Measurements from ENCODE around the gene COG5. TPM values are rescaled to one million over a fixed set of nuclear protein-coding genes. Genes with fewer than 3 reads are reported as not detected.
"Not testable (repeated sequence)": the region's sequence is repeated elsewhere in the genome, so short reads cannot be mapped to it uniquely, and the experiment has no call there.

The COG5 gene
- polyA plus RNA-seq, 6 donors from 2014 or later = 19.3 to 38.9 (median 23.4) TPM

DNA sequence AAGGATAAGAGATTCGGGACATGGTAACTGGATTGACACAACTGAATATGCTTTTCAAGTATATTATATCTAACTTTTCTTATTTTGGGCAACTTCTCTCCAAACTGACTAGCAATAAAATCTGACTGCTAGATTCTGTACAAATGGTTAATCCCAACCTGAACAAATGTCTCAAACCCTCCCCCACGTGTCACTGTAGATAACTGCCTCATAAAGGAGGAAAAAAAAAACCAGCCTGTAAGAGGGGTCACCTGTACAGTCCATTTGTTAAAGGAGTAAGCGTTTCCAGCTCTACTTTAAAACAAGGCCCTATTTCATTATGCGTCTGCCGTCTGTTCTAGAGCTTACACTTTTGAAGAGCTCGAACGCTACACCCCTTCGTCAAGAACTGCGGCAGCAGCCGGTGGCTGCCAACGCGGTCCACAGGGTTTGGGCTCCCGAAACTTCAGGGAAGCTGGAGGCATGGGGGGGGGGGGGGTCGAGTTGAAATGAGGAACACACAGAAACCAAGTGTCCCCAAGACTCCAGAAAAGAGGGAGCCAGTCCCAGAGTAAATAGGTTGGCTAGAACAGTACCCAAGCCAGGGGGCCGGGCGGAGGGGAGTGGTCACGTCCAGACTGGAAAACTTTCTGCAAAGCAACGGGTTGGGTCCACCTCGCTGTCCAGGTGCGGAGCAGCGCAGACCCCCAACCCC, 492 bp downstream of the COG5 start:
- peaks cover 37 to 61% (median 44%) of the 10 kb centered on the region in 3 donors for H3K4me1 Mint-ChIP-seq
- no peaks in the 10 kb centered on the region for H3K27me3 Mint-ChIP-seq
- no peak for DNase-seq

DNA sequence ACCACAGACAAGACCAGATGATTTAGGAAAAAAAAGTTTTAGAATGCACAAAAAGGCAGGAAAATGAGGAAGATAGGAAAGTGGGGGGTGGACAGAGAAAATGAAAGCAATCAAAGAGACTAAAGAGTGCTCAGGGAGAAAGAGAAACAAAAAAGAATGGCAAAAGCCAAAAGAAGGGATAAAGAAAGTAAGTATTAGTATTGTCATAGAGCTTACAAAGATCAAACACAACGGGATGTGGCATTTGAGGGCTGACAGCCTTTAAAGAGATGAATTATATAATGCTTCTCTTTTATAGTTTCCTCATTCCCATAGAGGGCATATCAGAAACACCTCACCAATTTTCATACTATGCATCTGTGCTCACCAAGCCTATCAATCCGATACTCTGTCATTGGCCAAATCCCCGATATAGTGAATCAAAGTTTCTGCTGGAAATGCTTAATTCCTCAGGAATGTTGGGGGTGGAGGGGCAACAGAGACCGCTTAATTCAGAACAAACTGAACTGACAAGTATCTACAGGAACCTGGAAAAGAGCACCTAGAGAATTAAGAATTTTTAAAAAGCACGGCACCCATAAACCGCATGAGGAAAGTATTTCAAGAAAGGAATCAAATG, 2.7 kb downstream of the COG5 start:
- H3K9me3 Mint-ChIP-seq = no peaks in the 10 kb centered on the region
- peak overlapping the region in 5 of 8 donors; percentile 14 to 90 (median 84) for H3K4me3 Mint-ChIP-seq
- H3K27me3 Mint-ChIP-seq = no peaks in the 10 kb centered on the region
- DNase-seq (no peak), ATAC-seq (ENCODE audit: low read depth in 2 of 2) (peak in 1 of 2 donors; percentile 76)
- H3K27ac Mint-ChIP-seq = peak overlapping the region; percentile 36 to 97 (median 80)
- H3K36me3 Mint-ChIP-seq = peaks cover 0 to 7% of the 10 kb centered on the region in 2 donors
- peaks cover 32 to 59% (median 41%) of the 10 kb centered on the region in 3 donors for H3K4me1 Mint-ChIP-seq

More for the DNA sequence above, 492 bp downstream of the COG5 start:
- peak overlapping the region; percentile 93 to 99 (median 96) for H3K27ac Mint-ChIP-seq
- peak overlapping the region; percentile 88 to 97 (median 91) for H3K4me3 Mint-ChIP-seq
- peaks cover 0 to 8% of the 10 kb centered on the region in 2 donors for H3K36me3 Mint-ChIP-seq
- no peaks in the 10 kb centered on the region for H3K9me3 Mint-ChIP-seq
- peak; percentile 20 to 44 for ATAC-seq (ENCODE audit: low read depth in 2 of 2)

GRCh38 chr7:107559864-107560263, 3.9 kb downstream of the COG5 start:
- H3K9me3 Mint-ChIP-seq = no peaks in the 10 kb centered on the region
- H3K27ac Mint-ChIP-seq = peak overlapping the region in 1 of 6 donors; percentile 90
- H3K27me3 Mint-ChIP-seq = no peaks in the 10 kb centered on the region
- DNase-seq (no peak), ATAC-seq (ENCODE audit: low read depth in 2 of 2) (no peak)
- H3K4me3 Mint-ChIP-seq = peak overlapping the region in 2 of 8 donors; percentile 16 to 89
- peaks cover 0 to 16% of the 10 kb centered on the region in 2 donors for H3K36me3 Mint-ChIP-seq
- H3K4me1 Mint-ChIP-seq = peaks cover 29 to 54% (median 40%) of the 10 kb centered on the region in 3 donors

DNA sequence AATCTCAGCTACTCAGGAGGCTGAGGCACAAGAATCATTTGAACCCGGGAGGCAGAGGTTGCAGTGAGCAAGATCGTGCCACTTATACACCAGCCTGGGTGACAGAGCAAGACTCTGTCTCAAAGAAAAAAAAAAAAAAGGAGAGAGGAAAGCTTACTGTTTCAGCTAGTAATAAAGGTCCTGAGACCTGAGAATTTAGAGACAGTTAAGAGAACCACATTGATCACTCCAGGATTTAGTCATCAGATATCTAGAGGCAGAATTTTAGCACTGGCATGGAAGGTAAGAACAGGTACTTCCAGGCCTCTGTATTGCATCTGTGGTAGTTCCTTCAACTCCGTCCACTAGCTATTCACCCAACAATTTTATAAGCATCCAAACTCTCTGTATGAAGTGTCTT, 7.8 kb downstream of the COG5 start:
- no peaks in the 10 kb centered on the region for H3K9me3 Mint-ChIP-seq
- no peak overlapping the region for H3K4me3 Mint-ChIP-seq
- no peak for ATAC-seq (ENCODE audit: low read depth in 2 of 2)
- peaks cover 9 to 34% (median 25%) of the 10 kb centered on the region in 3 donors for H3K4me1 Mint-ChIP-seq
- peaks cover 0 to 29% of the 10 kb centered on the region in 2 donors for H3K36me3 Mint-ChIP-seq
- no peak for DNase-seq
- no peaks in the 10 kb centered on the region for H3K27me3 Mint-ChIP-seq
- peak overlapping the region in 1 of 6 donors; percentile 53 for H3K27ac Mint-ChIP-seq

DNA sequence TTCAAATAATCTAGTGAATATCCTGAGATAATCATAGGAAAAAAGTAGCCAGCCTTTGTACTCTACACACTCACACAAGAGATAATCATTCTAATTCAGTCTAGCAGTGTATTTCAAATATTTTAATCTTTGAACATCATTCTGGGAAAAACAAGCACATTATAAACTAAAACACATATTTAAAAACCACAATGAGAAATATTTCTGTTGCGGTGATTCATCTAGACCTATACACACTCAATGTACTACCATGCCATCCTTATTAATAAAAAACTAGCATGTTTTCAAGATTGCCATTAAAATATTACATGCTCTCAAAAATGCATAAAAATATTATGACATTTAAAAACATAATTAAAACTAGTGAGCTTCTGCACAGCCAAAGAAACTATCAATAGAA, 11.8 kb downstream of the COG5 start:
- no peak overlapping the region for H3K4me3 Mint-ChIP-seq
- peaks cover 0 to 9% (median 2%) of the 10 kb centered on the region in 7 donors for H3K9me3 Mint-ChIP-seq
- H3K36me3 Mint-ChIP-seq = peaks cover 24 to 48% of the 10 kb centered on the region in 2 donors
- H3K4me1 Mint-ChIP-seq = peaks cover 14 to 27% (median 26%) of the 10 kb centered on the region in 3 donors
- no peaks in the 10 kb centered on the region for H3K27me3 Mint-ChIP-seq
- no peak for DNase-seq
- peak overlapping the region in 1 of 6 donors; percentile 59 for H3K27ac Mint-ChIP-seq
- no peak for ATAC-seq (ENCODE audit: low read depth in 2 of 2)

DNA sequence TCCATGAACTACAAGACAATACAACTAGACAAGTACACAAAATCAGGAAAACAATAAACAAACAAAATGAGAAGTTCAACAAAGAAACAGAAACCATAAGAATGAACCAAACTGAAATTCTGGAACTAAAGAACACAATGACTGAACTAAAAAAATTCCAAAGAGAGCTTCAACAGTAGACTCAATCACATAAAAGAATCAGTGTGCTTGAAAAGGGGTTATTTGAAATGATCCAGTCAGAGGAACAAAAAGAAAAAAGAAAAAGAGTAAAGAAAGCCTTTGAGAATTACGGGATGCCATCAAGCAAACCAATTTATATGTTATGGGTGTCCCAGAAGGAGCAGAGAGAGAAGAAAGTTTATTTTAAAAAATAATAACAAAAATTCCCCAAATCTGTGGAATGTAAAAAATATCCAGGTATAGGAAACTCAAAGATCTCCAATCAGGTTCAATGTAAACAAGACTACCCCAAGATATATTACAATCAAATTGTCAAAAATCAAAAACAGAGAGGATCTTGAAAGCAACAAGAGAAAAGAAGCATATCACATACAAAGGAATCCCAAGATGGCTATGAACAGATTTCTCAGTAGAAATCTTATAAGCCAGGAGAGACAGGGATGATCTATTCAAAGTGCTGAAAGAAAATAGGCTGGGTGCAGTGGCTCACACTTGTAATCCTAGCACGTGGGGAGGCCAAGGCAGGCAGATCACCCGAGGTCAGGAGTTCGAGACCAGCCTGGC, 18.7 kb downstream of the COG5 start:
- DNase-seq (no peak), ATAC-seq (ENCODE audit: low read depth in 2 of 2) (no peak)
- Mint-ChIP-seq H3K4me1 (peaks cover 4 to 22% (median 16%) of the 10 kb centered on the region in 3 donors), H3K27ac (peak overlapping the region in 1 of 6 donors; percentile 11), H3K9me3 (peaks cover 9 to 33% (median 19%) of the 10 kb centered on the region in 7 donors), H3K36me3 (peaks cover 51 to 53% of the 10 kb centered on the region in 2 donors), H3K27me3 (no peaks in the 10 kb centered on the region), H3K4me3 (no peak overlapping the region)

GRCh38 chr7:107543338-107543993, 20.3 kb downstream of the COG5 start:
- H3K27me3 Mint-ChIP-seq = no peaks in the 10 kb centered on the region
- peaks cover 0 to 17% (median 6%) of the 10 kb centered on the region in 3 donors for H3K4me1 Mint-ChIP-seq
- H3K4me3 Mint-ChIP-seq = no peak overlapping the region
- H3K36me3 Mint-ChIP-seq = peaks cover 50 to 54% of the 10 kb centered on the region in 2 donors
- DNase-seq (no peak), ATAC-seq (ENCODE audit: low read depth in 2 of 2) (no peak)
- peaks cover 8 to 33% (median 19%) of the 10 kb centered on the region in 7 donors for H3K9me3 Mint-ChIP-seq
- peak overlapping the region in 2 of 6 donors; percentile 37 to 50 for H3K27ac Mint-ChIP-seq

DNA sequence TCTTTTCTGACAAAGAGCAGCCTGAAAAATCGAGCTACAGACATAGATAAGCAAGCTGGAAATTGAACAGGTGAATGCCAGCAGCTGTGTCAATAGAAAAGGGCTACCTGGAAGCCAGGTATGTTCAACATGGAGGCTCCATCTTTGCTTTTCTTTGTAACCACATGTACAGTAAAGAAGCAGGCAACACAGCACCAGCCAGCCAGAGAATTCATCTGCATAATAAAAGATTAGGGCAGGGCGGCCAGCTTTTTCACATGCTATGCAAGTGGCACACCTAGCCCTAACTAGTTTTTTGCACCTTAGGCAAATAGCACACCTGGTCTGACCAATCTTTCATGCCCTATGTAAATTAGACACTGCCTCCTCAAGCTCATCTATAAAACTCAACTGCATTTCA, 25.7 kb downstream of the COG5 start:
- ATAC-seq (ENCODE audit: low read depth in 2 of 2) (no peak), DNase-seq (no peak)
- peaks cover 35 to 41% of the 10 kb centered on the region in 2 donors for H3K36me3 Mint-ChIP-seq
- H3K27me3 Mint-ChIP-seq = no peaks in the 10 kb centered on the region
- H3K9me3 Mint-ChIP-seq = peaks cover 0 to 11% (median 7%) of the 10 kb centered on the region in 7 donors
- H3K27ac Mint-ChIP-seq = no peak overlapping the region
- H3K4me3 Mint-ChIP-seq = no peak overlapping the region
- H3K4me1 Mint-ChIP-seq = peaks cover 7 to 39% (median 29%) of the 10 kb centered on the region in 3 donors

- not testable (repeated sequence) for DNase-seq; H3K27ac Mint-ChIP-seq; H3K27me3 Mint-ChIP-seq; H3K9me3 Mint-ChIP-seq; H3K4me3 Mint-ChIP-seq; ATAC-seq (ENCODE audit: low read depth in 2 of 2)
- Mint-ChIP-seq H3K4me1 (peaks cover 10 to 39% (median 30%) of the 10 kb centered on the region in 3 donors), H3K36me3 (peaks cover 31 to 40% of the 10 kb centered on the region in 2 donors)
These were observed 26.5 kb downstream of the COG5 start for GRCh38 chr7:107537228-107537627.

- H3K9me3 Mint-ChIP-seq = peaks cover 0 to 10% (median 7%) of the 10 kb centered on the region in 7 donors
- peaks cover 22 to 34% of the 10 kb centered on the region in 2 donors for H3K36me3 Mint-ChIP-seq
- no peak overlapping the region for H3K4me3 Mint-ChIP-seq
- H3K27ac Mint-ChIP-seq = no peak overlapping the region
- DNase-seq (no peak), ATAC-seq (ENCODE audit: low read depth in 2 of 2) (no peak)
- peaks cover 10 to 39% (median 26%) of the 10 kb centered on the region in 3 donors for H3K4me1 Mint-ChIP-seq
- no peaks in the 10 kb centered on the region for H3K27me3 Mint-ChIP-seq
These were observed 29.6 kb downstream of the COG5 start for GRCh38 chr7:107534139-107534538.

- ATAC-seq (ENCODE audit: low read depth in 2 of 2) (no peak), DNase-seq (no peak)
- peaks cover 0 to 10% (median 0%) of the 10 kb centered on the region in 7 donors for H3K9me3 Mint-ChIP-seq
- no peak overlapping the region for H3K27ac Mint-ChIP-seq
- H3K27me3 Mint-ChIP-seq = no peaks in the 10 kb centered on the region
- H3K4me3 Mint-ChIP-seq = no peak overlapping the region
- peaks cover 28 to 30% of the 10 kb centered on the region in 2 donors for H3K36me3 Mint-ChIP-seq
- peaks cover 10 to 30% (median 26%) of the 10 kb centered on the region in 3 donors for H3K4me1 Mint-ChIP-seq
These were observed 33.0 kb downstream of the COG5 start for GRCh38 chr7:107530751-107531150.

DNA sequence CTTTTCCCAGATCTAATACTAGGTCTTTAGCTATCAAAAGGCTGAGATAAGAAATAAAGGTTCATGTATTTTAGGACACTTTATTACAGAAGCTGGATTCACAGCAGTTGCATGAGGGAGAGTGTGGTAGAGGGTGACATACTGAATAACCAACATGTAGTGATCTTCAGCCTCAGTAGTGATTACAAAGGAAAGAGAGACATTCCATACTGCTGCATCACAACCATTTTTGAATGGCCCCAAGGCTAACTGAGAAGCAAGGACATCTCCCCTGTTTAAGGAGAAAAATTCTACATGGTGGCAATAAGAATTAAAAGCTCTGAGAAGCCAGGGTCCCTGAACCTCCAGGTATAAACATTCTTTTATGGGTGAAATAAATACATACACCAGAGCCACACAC, 35.3 kb downstream of the COG5 start:
- Mint-ChIP-seq H3K9me3 (no peaks in the 10 kb centered on the region), H3K4me3 (no peak overlapping the region), H3K36me3 (peaks cover 9 to 20% of the 10 kb centered on the region in 2 donors), H3K27me3 (no peaks in the 10 kb centered on the region), H3K27ac (no peak overlapping the region), H3K4me1 (peaks cover 7 to 8% (median 7%) of the 10 kb centered on the region in 3 donors)
- ATAC-seq (ENCODE audit: low read depth in 2 of 2) = no peak
- DNase-seq = no peak

GRCh38 chr7:107527196-107527595, 36.5 kb downstream of the COG5 start:
- no peaks in the 10 kb centered on the region for H3K27me3 Mint-ChIP-seq
- H3K27ac Mint-ChIP-seq = no peak overlapping the region
- ATAC-seq (ENCODE audit: low read depth in 2 of 2) (no peak), DNase-seq (no peak)
- H3K4me3 Mint-ChIP-seq = no peak overlapping the region
- H3K4me1 Mint-ChIP-seq = no peaks in the 10 kb centered on the region
- H3K9me3 Mint-ChIP-seq = no peaks in the 10 kb centered on the region
- peaks cover 9 to 22% of the 10 kb centered on the region in 2 donors for H3K36me3 Mint-ChIP-seq
